ACHN (cell line): ENCODE measurements around the gene RFX7.
"Not testable (repeated sequence)": the region's sequence is repeated elsewhere in the genome, so short reads cannot be mapped to it uniquely, and the experiment has no call there.

Experiments used
- DNase-seq: peaks from one replicate; pipeline ENCODE4 v3.0.0-alpha.2; 2015
- in situ Hi-C: cut with HindIII; loops from 2 replicates; pipeline ENCODE4 v1.10.0; 2017; ENCODE audit warnings: low sequenced_read_pairs, low pct_ligation_motif_present, low pct_unique_long_range_greater_than_20kb

RFX7 gene

GRCh38 chr15:56243163-56244037 lies at the start of gene RFX7:
TSS of gene RFX7 (minus strand) at chr15:56243879. CDS start at chr15:56243285, 594 bp downstream.
- peak; percentile 78 for DNase-seq
- in situ Hi-C loops: no loop called here

- in situ Hi-C loops: no loop called here
- DNase-seq: no peak
Observed at GRCh38 chr15:56292546-56293316, 49.1 kb upstream of the RFX7 start.

GRCh38 chr15:56291741-56292140 lies 48.1 kb upstream of the RFX7 start:
- DNase-seq: no peak
- in situ Hi-C loops: no loop called here

- no peak for DNase-seq
Observed at GRCh38 chr15:56286213-56286612, 42.5 kb upstream of the RFX7 start.

DNA sequence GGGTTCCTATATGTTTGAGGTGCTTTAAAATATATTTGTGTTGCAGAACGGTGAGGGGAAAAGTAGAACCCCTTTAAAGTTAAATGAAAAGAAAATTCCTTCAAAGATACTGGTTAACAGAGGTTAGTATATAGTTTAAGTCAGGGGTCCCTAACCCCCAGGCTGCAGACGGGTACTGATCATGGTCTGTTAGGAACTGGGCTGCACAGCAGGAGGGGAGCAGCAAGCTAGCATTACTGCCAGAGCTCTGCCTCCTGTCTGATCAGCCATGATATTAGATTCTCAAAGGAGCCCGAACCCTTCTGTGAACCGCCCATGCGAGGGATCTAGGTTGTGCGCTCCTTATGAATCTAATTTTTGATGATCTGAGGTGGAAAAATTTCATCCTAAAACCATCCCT lies 37.5 kb upstream of the RFX7 start:
- in situ Hi-C loops: no loop called here
- DNase-seq: no peak

More at GRCh38 chr15:56286213-56286612, 42.5 kb upstream of the RFX7 start:
- in situ Hi-C loops: no loop called here

- in situ Hi-C loops: no loop called here
- DNase-seq: no peak
Observed at GRCh38 chr15:56273724-56274123, 30.0 kb upstream of the RFX7 start.

- in situ Hi-C loops: no loop called here
- DNase-seq: no peak
Observed at GRCh38 chr15:56272454-56272853, 28.8 kb upstream of the RFX7 start.

DNA sequence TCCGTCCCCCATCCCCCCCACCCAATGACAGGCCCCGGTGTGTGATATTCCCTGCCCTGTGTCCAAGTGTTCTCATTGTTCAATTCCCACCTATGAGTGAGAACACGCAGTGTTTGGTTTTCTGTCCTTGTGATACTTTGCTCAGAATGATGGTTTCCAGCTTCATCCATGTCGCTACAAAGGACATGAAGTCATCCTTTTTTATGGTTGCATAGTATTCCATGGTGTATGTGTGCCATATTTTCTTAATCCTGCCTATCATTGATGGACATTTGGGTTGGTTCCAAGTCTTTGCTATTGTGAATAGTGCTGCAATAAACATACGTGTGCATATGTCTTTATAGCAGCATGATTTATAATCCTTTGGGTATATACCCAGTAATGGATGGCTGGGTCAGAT lies 22.8 kb upstream of the RFX7 start:
- in situ Hi-C loops, DNase-seq: not testable (repeated sequence)

DNA sequence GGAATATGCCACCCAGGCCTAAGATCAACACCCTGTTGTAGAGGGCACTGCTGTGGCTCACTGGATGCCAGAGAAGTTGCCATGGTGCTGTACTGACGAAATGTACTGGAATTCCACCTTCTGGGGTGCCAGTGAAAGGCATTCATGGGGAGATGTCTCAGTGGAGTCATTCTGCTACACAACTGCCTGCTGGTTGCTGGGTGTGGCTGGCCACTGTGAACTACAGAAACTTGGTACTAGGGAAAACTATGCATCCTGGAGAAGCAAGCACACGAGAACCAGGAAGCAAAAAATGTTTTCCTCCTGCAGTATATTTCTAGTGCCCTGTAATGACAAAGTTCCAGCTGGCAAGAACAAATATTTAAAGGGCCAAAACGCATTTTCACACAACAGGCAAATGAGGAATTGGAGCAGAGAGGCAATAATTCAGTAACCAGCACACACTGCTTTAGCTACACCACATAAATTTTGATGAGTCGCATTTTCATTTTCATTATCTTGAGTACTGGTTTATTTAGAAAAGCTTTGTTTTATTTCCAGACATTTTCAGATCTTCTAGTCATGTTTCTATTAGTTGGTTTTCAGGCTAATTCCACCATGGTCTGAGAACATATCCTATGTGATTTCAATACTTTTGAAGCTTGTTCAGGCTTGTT lies 18.3 kb upstream of the RFX7 start:
- DNase-seq: peak; percentile 2
- in situ Hi-C loops: no loop called here

DNA sequence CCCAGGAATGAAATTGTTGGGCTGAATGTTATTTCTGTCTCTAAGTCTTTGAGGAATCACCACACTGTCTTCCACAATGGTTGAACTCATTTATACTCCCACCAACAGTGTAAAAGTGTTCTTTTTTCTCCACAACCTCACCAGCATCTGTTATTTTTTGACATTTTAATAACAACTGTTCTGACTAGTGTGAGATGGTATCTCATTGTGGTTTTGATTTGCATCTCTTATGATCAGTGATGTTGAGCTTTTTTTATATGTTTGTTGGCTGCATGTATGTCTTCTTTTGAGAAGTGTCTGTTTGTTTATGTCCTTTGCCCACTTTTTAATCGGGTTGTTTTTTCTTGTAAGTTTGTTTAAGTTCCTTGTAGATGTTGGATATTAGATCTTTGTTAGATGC lies 13.6 kb upstream of the RFX7 start:
- DNase-seq, in situ Hi-C loops: not testable (repeated sequence)

GRCh38 chr15:56254265-56254664 lies 10.6 kb upstream of the RFX7 start:
- in situ Hi-C loops: no loop called here
- DNase-seq: no peak

GRCh38 chr15:56252386-56252785 lies 8.7 kb upstream of the RFX7 start:
- in situ Hi-C loops: no loop called here
- no peak for DNase-seq

DNA sequence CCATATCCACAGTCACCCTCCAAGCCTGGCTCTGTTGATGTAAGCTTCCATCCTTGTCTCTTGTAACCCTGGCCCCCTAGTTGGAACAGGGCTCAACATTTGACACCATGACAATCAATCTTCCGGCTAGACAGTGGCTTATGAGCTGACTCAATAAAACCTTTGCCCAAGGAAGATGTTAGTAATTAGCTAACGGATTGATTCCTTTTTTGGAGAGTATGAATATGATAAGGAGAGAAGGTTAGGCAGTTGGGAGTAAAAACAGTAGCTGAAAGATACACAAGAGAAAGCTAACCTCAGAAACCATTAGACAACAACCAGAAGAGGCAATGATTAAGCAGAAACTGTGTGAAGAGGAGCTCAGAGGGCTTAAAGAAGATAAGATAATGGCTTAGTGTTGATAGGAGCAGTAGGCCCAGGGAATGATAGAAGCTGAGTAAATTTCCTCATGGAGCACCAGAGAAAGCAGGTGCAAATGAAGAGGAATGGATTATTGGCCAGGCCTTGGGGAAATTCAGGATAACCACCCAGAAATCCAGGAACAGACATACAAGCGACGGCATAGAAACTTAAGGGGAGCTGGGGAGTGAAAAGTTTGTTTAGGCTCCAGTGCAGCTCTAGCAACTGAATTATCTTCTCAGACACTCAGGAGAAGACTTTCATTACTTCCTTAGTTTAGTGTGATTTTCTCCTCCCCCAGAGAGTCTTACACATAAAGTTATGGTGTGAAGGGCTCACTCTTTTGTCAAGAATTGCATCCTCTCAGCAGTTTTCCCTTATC lies 7.8 kb upstream of the RFX7 start:
- in situ Hi-C loops: no loop called here
- no peak for DNase-seq

DNA sequence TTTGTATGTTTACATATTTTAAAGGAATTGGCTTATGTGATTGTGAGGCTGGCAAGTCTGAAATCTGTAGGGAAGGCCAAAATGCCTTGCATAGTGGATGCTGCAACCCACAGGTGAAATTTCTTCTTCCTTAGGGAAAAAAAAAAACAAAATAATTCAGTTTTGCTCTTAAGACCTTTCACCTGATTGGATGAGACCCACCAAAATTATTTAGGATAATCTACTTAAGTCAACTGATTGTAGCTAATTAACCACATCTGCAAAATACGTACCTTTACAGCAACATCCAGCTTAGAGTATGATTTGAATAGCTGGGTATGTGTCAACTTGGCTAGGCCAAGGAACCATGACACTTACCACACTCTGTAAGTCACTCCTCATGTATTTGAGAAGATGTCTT lies 6.9 kb upstream of the RFX7 start:
- in situ Hi-C loops: no loop called here
- DNase-seq: no peak

- in situ Hi-C loops: no loop called here
- DNase-seq: peak; percentile 64
Observed at GRCh38 chr15:56249092-56249491, 5.4 kb upstream of the RFX7 start.

DNA sequence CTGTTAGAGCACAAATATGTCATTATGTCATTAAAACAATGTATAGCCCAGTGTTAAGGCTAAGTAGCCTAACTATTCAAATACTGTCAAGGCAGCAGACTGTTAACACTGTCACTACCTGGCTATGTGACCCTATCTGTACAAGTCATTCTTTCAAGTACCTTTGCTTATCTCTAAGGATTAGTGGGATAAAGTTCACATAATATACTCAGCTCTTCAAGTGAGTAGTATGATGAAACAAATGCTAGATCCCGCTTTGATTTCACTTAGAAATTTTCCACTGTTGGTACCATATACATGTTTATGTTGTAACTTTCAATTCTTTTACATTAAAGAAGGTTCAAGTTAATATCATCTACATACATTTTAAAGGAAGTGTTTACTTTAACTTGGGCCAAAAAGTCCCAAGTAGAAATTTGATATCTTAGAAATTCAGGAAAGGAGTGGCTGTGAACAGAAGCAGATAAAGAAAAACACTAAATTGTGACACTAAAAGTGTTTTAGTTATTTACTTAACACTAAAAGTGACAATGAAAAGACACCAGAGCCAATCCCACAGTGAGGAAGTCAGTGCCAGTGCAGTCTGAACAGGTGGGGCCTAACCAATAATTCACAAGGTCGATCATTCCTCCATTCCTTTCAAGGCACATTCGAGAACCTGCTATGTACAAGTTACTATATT lies 4.8 kb upstream of the RFX7 start:
- in situ Hi-C loops: no loop called here
- DNase-seq: no peak

GRCh38 chr15:56247266-56247665 lies 3.6 kb upstream of the RFX7 start:
- DNase-seq: no peak
- in situ Hi-C loops: no loop called here
